GM19438 (cell line): Measurements from ENCODE around the gene ASCL4.

Experiments used
- ATAC-seq: cut with Tn5 transposase; IDR thresholded peaks from one replicate; pipeline ENCODE4 v1.9.1; 2021; ENCODE audit warnings: low read depth; ENCODE audit not compliant: unreplicated experiment

ASCL4 gene

GRCh38 chr12:107776171-107776570 is 1.7 kb downstream of the ASCL4 start:
- no peak for ATAC-seq

DNA sequence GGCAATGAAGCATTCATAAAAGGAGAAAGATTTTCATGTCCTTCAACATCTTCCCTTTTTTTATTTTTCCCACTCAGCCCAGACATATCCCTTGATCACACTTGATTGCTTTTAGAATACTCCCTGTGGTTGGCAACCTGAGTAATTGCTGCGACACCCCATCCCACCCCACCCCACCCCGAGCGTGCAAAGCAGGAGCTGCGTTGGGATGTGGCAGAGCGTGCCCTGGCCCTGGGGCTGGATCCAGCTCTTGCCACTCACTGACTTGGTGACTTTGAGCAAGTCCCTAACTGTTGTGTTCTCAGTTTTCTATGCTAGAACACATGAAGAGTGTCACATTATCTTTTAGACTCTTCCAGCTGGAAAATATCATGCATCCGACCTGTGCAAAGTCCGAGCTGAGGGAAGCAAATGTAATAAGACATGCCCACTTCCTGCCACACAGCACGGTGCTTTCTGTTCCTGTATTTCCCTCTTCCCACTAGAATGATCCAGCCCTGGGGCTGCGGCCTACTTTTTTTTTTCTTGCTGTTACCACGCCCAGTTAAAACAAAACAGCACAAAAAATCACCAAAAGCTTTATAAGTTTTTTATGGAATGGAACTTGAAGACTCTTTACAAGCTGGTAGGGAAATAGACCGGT is 4.0 kb downstream of the ASCL4 start:
- no peak for ATAC-seq

DNA sequence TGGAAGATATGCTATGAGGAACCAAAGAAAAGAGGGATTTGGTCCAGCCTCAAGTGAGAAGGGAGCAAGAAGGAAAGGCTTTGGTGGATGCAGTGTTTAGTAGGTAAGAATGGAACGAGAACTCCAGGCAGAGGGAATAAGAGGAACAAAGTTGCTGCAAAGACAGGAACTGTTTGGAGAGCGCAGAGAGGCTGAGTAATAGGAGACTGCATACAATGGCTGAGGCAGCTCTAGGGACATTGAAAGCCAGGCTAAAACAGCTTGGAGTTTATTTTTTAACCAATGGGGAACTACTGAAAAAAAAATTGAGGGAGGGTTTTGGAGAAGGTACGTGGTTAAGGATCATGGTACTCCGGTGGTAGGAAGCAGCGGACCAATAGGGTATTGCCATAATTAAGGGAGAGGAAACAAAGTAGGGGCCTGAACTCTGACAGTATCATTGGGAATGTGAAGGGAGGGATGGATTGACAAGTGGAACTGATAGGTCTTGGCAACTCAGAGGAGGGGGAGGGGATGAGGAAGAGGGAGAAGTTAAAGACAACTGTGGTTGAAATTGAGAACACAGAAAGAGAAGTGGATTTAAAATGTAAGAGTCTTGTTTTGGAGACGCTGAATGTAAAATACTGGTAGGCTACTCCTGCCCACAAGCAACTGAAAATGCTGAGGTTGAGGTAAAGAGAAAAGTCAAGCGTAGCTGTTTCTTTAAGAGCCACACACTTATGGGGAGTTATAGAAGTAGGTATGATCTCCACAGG is 4.8 kb downstream of the ASCL4 start:
- peak; percentile 62 for ATAC-seq

DNA sequence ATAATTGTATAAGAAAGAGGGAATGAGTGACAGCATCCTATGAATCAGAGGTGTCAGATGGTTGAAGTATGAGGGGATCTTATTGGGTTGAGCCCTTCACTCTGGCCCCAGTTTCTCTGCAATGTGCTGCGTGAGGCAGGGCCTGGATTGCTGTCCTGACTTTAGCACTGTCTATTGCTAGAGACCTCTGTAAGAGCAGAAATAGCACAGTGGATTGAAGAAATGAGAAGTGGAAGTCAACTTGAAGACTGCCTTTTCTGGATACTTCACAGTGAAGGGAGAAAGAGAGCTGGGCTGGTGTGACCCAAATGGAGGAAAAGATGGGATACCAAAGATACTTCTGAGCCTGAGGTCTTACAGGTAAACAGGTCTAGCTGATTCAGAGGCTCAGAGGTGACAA is 5.8 kb downstream of the ASCL4 start:
- no peak for ATAC-seq

DNA sequence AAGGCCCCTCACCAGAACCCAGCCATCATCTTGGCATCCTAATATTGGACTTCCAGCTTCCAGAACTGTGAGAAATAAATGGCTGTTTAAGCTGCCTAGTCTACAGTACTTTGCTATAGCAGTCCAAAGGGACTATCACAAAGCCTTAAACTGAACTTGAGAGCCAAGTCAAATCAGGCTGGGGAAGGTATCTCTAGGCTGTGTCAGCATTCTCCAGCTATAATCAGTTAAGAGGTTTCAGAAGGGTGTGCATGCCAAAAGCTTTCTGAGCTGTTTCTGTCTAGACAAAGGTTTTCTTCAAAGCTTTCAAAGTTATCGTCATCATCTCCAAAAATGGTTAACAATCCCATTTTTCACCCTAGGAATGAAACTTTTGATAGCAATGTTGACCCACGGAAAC is 7.6 kb downstream of the ASCL4 start:
- ATAC-seq: no peak

DNA sequence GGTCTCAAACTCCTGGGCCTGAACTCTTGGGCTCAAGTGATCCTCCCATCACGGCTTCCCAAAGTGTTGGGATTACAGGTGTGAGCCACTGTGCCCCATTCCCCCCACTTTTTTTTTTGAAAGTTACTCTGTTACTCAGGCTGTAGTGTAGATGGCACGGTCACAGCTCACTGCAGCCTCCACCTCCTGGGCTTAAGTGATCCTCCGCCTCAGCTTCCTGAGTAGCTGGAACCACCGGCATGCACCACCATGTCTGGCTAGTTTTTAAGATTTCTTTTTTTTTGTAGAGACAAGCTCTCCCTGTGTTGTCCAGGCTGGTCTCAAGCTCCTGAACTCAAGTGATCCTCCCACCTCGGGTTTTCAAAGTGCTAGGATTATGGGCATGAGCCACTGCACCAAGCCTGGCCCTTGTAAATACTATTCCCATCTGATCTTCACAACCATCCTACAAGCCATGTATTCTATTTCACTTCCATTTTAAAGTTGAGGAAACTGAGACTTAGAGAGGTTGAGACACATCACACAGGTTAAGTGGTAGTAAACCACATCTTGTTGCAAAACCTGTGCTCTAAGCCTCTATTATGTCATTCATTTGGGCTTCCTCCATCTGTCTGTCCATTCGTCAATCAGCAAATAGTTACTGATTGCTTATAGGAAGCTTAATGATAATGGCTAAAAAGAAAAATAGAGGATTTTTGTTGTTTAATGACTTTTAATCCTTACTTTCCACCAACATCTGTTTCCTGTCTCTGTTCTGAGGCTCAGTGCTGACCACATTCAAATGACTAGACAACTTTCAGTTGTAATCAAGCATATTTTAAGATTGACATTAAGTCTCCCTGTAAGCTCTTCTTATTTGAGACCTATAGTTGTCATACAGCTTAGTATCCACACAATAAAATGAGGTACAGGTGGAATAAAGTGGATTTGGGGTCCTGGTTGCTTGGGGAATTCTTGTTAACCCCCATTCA is 9.2 kb downstream of the ASCL4 start:
- ATAC-seq: peak; percentile 44

DNA sequence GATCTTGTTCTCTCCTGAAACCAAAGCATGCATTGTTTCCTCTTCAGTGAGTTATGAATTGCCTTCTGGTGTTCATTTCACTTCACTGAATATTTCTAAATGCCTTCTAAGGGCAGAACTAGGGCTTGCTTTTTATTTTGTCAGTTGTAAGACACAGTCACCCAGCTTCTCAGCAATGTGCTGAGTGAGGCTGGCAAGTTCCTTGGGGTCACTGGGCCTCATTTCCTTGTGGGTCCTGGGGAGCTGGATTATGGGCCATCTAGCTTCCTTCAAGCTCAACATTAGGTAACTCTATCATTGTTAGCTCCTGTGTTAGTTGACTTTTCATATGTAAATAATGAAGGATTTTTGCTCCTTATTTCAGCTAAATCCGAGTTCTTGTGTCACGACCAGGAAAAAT is 13.8 kb downstream of the ASCL4 start:
- no peak for ATAC-seq

- no peak for ATAC-seq
These were observed 14.4 kb downstream of the ASCL4 start for GRCh38 chr12:107788690-107789458.

GRCh38 chr12:107791465-107792089 is 17.1 kb downstream of the ASCL4 start:
- no peak for ATAC-seq

DNA sequence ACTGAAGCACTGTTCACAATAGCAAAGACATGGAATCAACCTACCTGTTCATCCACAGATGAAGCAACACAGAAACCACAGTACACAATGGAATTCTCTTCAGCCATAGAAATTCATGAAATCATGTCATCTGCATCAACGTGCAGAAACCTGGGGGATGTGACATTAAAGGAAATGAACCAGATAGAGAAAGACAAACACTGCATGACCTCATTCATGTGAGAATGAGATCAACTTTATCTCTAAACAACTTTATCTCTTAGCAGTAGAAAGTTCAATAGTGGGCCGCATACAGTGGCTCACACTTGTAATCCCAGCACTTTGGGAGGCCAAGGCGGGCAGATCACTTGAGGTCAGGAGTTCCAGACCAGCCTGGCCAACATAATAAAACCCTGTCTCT is 19.9 kb downstream of the ASCL4 start:
- ATAC-seq: no peak

DNA sequence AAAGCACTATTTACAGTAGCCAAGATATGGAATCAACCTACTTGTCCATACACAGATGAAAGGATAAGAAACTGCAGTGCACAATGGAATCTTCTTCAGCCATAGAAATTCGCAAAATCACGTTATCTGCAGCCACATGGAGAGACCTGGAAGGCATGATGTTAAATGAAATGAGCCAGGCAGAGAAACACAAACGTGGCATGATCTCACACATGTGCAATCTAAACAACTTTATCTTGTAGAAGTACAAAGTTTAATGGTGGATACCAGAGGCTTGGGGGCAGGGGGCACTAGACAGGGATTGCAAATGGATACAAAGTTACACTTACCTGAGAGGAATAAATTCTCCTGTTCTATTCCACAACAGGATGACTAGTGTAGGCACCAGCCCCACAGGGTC is 24.1 kb downstream of the ASCL4 start:
- no peak for ATAC-seq

GRCh38 chr12:107801150-107801549 is 26.6 kb downstream of the ASCL4 start:
- ATAC-seq: no peak

GRCh38 chr12:107803092-107803491 is 28.6 kb downstream of the ASCL4 start:
- no peak for ATAC-seq

GRCh38 chr12:107805488-107806180 is 31.1 kb downstream of the ASCL4 start:
- no peak for ATAC-seq

DNA sequence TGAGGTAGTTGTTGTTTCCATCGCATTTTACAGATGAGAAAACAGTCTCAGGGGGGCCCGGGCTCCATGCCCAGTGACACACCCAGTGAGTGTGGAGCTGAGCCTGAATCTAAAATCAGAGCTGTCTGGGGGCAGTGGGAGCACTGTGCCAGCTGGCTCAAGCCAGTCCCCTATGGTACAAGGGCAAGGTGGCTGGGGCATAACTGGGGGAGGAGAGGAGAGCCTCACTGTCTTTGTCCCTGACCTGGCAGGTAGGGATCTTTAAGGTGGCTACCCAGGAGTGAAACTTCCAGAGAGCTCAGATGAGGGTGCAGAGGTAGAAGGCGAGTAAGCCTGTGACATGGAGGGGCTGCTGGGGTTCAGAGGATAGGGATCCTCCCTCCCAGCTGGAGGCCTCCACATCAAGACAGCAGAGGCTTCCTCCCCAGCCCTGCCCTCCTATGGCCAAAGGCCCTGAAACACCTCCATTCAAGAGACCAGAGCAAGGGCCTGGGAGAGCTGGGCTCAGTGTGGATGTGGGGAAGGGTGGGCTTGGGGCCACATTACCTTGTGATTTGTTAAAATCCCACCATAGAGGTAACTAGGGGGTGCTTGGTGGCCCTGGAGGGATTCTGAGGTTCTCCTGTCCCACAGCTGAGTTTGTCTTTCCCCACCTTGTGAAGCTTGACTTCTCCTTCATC is 33.1 kb downstream of the ASCL4 start:
- no peak for ATAC-seq

DNA sequence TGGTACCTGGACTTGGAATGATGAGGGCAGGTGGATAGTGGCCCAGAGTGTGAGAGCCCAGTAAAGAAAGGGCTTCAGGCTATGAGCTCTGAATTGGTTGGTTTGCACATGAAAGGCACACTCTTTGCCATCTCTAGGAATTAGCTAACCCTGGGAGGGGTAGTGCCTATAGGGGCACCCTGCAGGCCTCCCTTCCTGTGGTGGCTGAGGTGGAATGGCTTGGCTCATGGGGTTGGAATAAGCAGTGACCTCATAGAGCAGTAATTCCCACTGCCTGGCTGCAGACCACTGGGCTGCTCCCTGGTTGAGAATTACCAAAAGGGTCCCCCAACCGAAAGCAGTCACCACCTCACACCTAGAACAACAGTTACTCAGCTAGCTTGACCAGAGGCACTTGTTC is 42.7 kb downstream of the ASCL4 start:
- no peak for ATAC-seq

GRCh38 chr12:107818984-107819383 is 44.5 kb downstream of the ASCL4 start:
- ATAC-seq: no peak

- ATAC-seq: no peak
These were observed 47.9 kb downstream of the ASCL4 start for GRCh38 chr12:107822356-107822755.
